Suppressor macrophage (primary cell): ENCODE results near the gene VCY.
"Not testable (repeated sequence)": the region's sequence is repeated elsewhere in the genome, so short reads cannot be mapped to it uniquely, and the experiment has no call there.

ENCODE experiments used
- DNase-seq, 4 experiments: peaks; one replicate each; pipeline ENCODE4 v3.0.0-alpha.2; 2020 to 2022
- total RNA-seq, 17 experiments: gene quantifications; one replicate each; lab custom pipeline; 2026; ENCODE audit warnings: mixed read lengths in 6 of 17, inconsistent platforms in 3 of 17; lab: John Stamatoyannopoulos, UW

Gene VCY
- total RNA-seq, result 0 reads per million in 17 experiments

DNA sequence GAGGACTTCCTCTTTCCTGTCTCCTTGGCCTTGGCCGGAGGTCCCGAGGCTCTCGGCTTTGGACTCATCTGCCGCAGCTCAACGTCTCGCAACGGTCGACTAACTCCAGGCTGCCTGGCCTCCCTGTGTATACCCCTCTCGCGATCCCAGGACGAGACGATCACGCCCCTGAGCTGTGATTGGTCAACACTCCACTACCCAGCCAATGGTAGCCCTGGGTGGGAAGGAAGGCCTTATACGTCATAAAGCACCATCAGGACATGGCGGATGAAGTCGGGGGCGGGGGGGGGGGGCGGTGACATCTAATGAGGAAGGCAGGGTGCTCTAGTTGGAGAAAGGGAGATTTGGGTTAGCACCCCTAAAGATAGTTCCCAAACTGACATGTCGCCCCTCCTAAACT is at the start of gene VCY:
TSS of gene VCY (minus strand) at position 101 of the 400 bp plus-strand sequence. CDS start at position 68, 33 bp downstream.
- not testable (repeated sequence) for DNase-seq

DNA sequence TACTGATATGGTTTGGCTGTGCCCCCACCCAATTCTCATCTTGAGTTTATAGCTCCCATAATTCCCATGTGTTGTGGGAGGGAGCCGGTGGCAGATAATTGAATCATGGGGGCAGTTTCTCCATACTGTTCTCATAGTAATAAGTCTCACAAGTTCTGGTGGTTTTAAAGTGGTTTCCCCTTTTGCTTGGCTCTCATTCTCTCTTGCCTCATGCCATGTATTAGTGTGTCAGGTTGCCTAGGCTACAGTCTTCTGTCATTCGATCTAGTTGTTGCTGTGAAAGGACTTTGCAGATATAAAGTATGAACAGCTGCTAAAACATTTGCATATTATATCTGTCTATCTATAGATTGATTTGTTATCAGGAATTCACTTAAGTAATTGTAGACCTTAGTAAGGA is 44.1 kb upstream of the VCY start:
- not testable (repeated sequence) for DNase-seq

- not testable (repeated sequence) for DNase-seq
These were observed 25.6 kb upstream of the VCY start for GRCh38 chrY:14011916-14012315.

DNA sequence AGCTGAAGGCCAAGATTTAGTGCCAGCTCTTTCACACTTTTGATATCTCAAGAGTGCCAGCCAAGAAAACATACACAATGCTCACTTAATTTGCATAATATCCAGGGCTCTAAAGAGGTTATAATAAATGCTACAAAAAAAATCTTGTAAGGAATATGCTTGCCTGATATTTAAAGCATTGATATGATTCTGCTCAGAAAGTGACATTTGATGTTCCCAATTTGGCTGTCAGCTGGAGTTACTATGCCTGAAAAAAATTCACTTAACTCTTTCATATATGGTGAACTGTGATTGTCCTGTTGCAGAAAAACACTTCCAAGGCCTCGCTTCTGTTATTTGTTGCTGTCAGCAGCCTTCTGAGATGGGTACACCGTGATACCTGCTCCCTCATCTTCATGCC is 43.9 kb downstream of the VCY start:
- DNase-seq, result not testable (repeated sequence)
